SU-DHL-6 (cell line): ENCODE data around the gene SMARCD3.

Source experiments
- CTCF ChIP-seq: fragments of 200-600 bp; sonication (generic); IDR thresholded peaks from one replicate; pipeline ENCODE4 v1.5.1; 2017; ENCODE audit warnings: antibody characterized with exemption, mild to moderate bottlenecking, low read length, moderate library complexity; ENCODE audit not compliant: insufficient read depth, poor library complexity, severe bottlenecking
- EZH2phosphoT487 ChIP-seq: fragments of 200-600 bp; sonication (generic), shearing (Covaris generic); conservative IDR thresholded peaks from 2 replicates; pipeline ENCODE4 v1.6.1; 2018; ENCODE audit warnings: mild to moderate bottlenecking, antibody characterized with exemption, low read length, moderate library complexity, mixed read lengths

GRCh38 chr7:151271699-151272355 lies 23.3 kb upstream of the SMARCD3 start:
- no peak for TF ChIP-seq CTCF
- TF ChIP-seq EZH2phosphoT487, result no peak
